ENCODE results near the gene SH2D3A.

DNA sequence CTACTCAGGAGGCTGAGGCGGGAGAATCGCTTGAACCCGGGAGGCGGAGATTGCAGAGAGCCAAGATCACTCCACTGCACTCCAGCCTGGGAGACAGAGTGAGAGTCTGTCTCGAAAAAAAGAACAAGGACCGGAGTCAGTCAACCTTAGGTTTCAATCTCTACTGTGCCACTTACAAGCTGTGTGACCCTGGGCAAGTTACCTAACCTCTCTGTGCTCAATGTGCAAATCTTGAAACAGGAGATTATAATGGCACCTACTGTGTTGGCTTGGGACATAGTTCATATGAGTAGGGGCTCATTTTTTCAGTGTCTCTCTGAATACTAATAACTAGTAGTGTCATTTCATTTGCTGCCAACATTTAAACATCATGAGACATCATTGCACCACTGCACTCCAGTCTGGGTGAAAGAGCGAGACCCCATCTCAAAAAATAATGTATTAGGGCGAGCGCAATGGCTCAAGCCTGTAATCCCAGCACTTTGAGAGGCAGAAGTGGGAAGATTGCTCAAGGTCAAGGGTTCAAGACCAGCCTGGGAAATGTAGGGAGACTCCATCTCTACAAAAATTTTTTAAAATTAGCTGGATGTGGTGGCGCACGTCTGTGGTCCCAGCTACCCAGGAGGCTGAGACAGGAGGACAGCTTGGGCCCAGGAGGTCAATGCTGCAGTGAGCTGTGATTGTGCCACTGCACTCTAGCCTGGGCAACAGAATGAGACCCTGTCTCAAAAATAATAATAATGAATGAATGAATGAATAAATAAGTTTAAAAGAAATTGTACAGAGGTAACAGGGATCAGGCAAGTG is 52.3 kb downstream of the SH2D3A start:
- TF ChIP-seq, protein P1, sequence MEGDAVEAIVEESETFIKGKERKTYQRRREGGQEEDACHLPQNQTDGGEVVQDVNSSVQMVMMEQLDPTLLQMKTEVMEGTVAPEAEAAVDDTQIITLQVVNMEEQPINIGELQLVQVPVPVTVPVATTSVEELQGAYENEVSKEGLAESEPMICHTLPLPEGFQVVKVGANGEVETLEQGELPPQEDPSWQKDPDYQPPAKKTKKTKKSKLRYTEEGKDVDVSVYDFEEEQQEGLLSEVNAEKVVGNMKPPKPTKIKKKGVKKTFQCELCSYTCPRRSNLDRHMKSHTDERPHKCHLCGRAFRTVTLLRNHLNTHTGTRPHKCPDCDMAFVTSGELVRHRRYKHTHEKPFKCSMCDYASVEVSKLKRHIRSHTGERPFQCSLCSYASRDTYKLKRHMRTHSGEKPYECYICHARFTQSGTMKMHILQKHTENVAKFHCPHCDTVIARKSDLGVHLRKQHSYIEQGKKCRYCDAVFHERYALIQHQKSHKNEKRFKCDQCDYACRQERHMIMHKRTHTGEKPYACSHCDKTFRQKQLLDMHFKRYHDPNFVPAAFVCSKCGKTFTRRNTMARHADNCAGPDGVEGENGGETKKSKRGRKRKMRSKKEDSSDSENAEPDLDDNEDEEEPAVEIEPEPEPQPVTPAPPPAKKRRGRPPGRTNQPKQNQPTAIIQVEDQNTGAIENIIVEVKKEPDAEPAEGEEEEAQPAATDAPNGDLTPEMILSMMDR (IDR thresholded peaks at IDR 0.05) = no peak
- no peak for TF ChIP-seq EZH2 (IDR thresholded peaks at IDR 0.05; ENCODE audit: borderline replicate concordance, insufficient read depth, low read depth, low read length, poor library complexity, severe bottlenecking)

Data from B cell (primary cell).